ENCODE results near the gene GNB2. TPM values are rescaled to one million over a fixed set of nuclear protein-coding genes. Genes with fewer than 3 reads are reported as not detected.

Gene GNB2
- total and polyA plus RNA-seq, 2 of the 8 experiments (the other 6 are each of a cell fraction or from before 2014, with no cell fraction given), result 157 to 260 TPM

- no peak overlapping the region for H4K91ac ChIP-seq (replicated peaks; ENCODE audit: insufficient read length, low read length)
- H3K4me1 ChIP-seq (replicated peaks in 1 of 4; ENCODE audit: control insufficient read depth in 3 of 4, insufficient read depth in 4 of 4, low read length in 3 of 4), result no peaks in the 10 kb centered on the region
- no peak for FAIRE-seq
- no peak overlapping the region for H3K23ac ChIP-seq (ENCODE audit: insufficient read length)
- H3K27me3 ChIP-seq (replicated peaks in 1 of 4; ENCODE audit: control insufficient read depth in 3 of 4, extremely low read depth in 1 of 4, insufficient read depth in 3 of 4, low read length in 3 of 4), result peaks cover 0 to 8% (median 6%) of the 10 kb centered on the region in 4 experiments; a peak in 4 of 7 replicates
- peaks cover 0 to 3% of the 10 kb centered on the region in 2 experiments for H4K20me1 ChIP-seq (replicated peaks in 1 of 2; ENCODE audit: control insufficient read depth in 1 of 2, insufficient read depth in 2 of 2, low read length in 2 of 2)
- no peak overlapping the region for H3K14ac ChIP-seq (ENCODE audit: insufficient read length)
- H2BK120ac ChIP-seq (replicated peaks; ENCODE audit: low read depth, low read length), result no peak overlapping the region
- no peak overlapping the region for H3K4me3 ChIP-seq (ENCODE audit: extremely low read depth in 1 of 4, insufficient read depth in 2 of 4, low read depth in 3 of 4, low read length in 4 of 4)
- no peak overlapping the region for H3K18ac ChIP-seq (ENCODE audit: extremely low read depth, low read length)
- CTCF ChIA-PET (ENCODE audit: partially characterized antibody), result interaction anchor here (0.8 to 1.8 kb wide), 10 partner anchors 11 to 124 kb away, joined by 3 to 6 read pairs (median 3); partner anchors contain the start of genes ACTL6B and POP7
- no peak overlapping the region for H2AK5ac ChIP-seq (ENCODE audit: low read depth, low read length)
- no peak overlapping the region for H3K27ac ChIP-seq (ENCODE audit: low read depth, low read length)
- no peaks in the 10 kb centered on the region for H3K79me1 ChIP-seq (ENCODE audit: low read depth, low read length)
- POLR2A ChIA-PET (ENCODE audit: partially characterized antibody), result interaction anchor here (1.0 to 1.2 kb wide), 2 partner anchors 9 to 158 kb away, joined by 3 read pairs; no protein-coding TSS in a partner anchor
- H2BK12ac ChIP-seq (ENCODE audit: low read depth, low read length), result no peak overlapping the region
- no peak overlapping the region for H3K9ac ChIP-seq (replicated peaks in 1 of 4; ENCODE audit: extremely low read depth in 1 of 4, low read depth in 3 of 4, low read length in 3 of 4)
- H2BK20ac ChIP-seq (ENCODE audit: low read length), result no peak overlapping the region
- H4K5ac ChIP-seq (ENCODE audit: insufficient read length, low read depth, low read length), result no peak overlapping the region
- no peaks in the 10 kb centered on the region for H3K36me3 ChIP-seq (ENCODE audit: control insufficient read depth in 2 of 4, insufficient read depth in 4 of 4, low read length in 3 of 4)
- no peak overlapping the region for H4K8ac ChIP-seq (ENCODE audit: extremely low read depth, insufficient read depth, low read length)
- H3K56ac ChIP-seq (replicated peaks; ENCODE audit: insufficient read length, low read depth, low read length), result no peak overlapping the region
- no peak overlapping the region for H3K4ac ChIP-seq (replicated peaks; ENCODE audit: insufficient read length, low read depth, low read length)
- no peak overlapping the region for H3K4me2 ChIP-seq (ENCODE audit: insufficient read depth in 1 of 2, low read depth in 2 of 2, low read length in 2 of 2)
- WGBS, 2 experiments (ENCODE audit: extremely low coverage in 1 of 2, insufficient coverage in 1 of 2, insufficient read length in 1 of 2, insufficient replicate concordance in 2 of 2, low coverage in 1 of 2, low lambda C conversion rate in 2 of 2, missing lambda C conversion rate in 1 of 2), result 87% methylated on average over 8 of the region's 8 CpGs; no CpG with 5 or more reads in 1 of the 2 experiments
- H3K79me2 ChIP-seq (ENCODE audit: control insufficient read depth in 1 of 2, insufficient read depth in 2 of 2, low read length in 2 of 2), result no peaks in the 10 kb centered on the region
- H2BK5ac ChIP-seq (ENCODE audit: low read depth, low read length), result no peak overlapping the region
- H2AFZ ChIP-seq (ENCODE audit: low read length), result no peak overlapping the region
- no peaks in the 10 kb centered on the region for H3K9me3 ChIP-seq (ENCODE audit: insufficient read depth in 2 of 2, low read depth in 1 of 2, low read length in 1 of 2)
- H3K23me2 ChIP-seq (ENCODE audit: low read depth, low read length), result peaks cover 9% of the 10 kb centered on the region; the same call in 1 of the 2 replicates
- DNase-seq (ENCODE audit: low read depth in 1 of 2, low spot score in 2 of 2), result no peak
- H2BK15ac ChIP-seq (ENCODE audit: low read length), result no peak overlapping the region
- no peak for TF ChIP-seq TBP (IDR thresholded peaks at IDR 0.05; ENCODE audit: low read depth, low read length)
- TF ChIP-seq, protein P1, sequence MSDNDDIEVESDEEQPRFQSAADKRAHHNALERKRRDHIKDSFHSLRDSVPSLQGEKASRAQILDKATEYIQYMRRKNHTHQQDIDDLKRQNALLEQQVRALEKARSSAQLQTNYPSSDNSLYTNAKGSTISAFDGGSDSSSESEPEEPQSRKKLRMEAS (IDR thresholded peaks at IDR 0.05), result no peak
- TF ChIP-seq CHD2 (IDR thresholded peaks at IDR 0.05; ENCODE audit: low read length), result no peak
- no peak for TF ChIP-seq TAF7 (optimal IDR thresholded peaks at IDR 0.05; ENCODE audit: borderline replicate concordance, low read depth, low read length)
- no peak for TF ChIP-seq SP1 (IDR thresholded peaks at IDR 0.05; ENCODE audit: low read depth, low read length)
- no peak for TF ChIP-seq RFX5 (IDR thresholded peaks at IDR 0.05; ENCODE audit: borderline replicate concordance, low read depth, low read length)
- TF ChIP-seq BACH1 (IDR thresholded peaks at IDR 0.05; ENCODE audit: low read length), result no peak
- TF ChIP-seq JUN (IDR thresholded peaks at IDR 0.05; ENCODE audit: low read depth, low read length), result no peak
- no peak for TF ChIP-seq BCL11A (IDR thresholded peaks at IDR 0.05; ENCODE audit: low read depth in 2 of 2, low read length in 2 of 2)
- no peak for TF ChIP-seq SIX5 (IDR thresholded peaks at IDR 0.05; ENCODE audit: low read depth, low read length)
- TF ChIP-seq GABPA (IDR thresholded peaks at IDR 0.05; ENCODE audit: borderline replicate concordance, insufficient read depth, low read length), result no peak
- no peak for TF ChIP-seq CREB1 (IDR thresholded peaks at IDR 0.05)
- no peak for TF ChIP-seq KDM4A (IDR thresholded peaks at IDR 0.05; ENCODE audit: low read depth, low read length, severe bottlenecking)
- TF ChIP-seq SAP30 (IDR thresholded peaks at IDR 0.05; ENCODE audit: insufficient read depth, insufficient replicate concordance, low read length), result no peak
- no peak for TF ChIP-seq SRF (IDR thresholded peaks at IDR 0.05; ENCODE audit: low read depth, low read length)
Measured at GRCh38 chr7:100670074-100670473, 3.5 kb upstream of the GNB2 start.
